GM12878 (cell line): ENCODE data around the gene PRRT4. TPM values are rescaled to one million over a fixed set of nuclear protein-coding genes. Genes with fewer than 3 reads are reported as not detected.

Experiments
- ATAC-seq: fragments of 200-7000 bp; cut with Tn5 transposase; 3 replicates; pipeline ENCODE4 v1.9.1; 2020; ENCODE audit warnings: mild to moderate bottlenecking, moderate library complexity
- BruUV-seq: library from RNA; stranded (reverse); fragments of 400-500 nt; replicated peaks from 2 replicates; lab custom pipeline; 2021; lab: Mats Ljungman, UMichigan
- CTCF ChIA-PET: fragments of 300-600 bp; sonication (Branson Sonifier 250); formaldehyde crosslinking; extraction: SDS; loops from one replicate; lab custom pipeline; 2021; ENCODE audit warnings: inconsistent platforms; lab: Yijun Ruan, JAX
- POLR2A ChIA-PET: fragments of 350-600 bp; formaldehyde crosslinking; extraction: SDS; loops from one replicate; lab custom pipeline; 2021; ENCODE audit warnings: inconsistent platforms; lab: Charles Lee
- RAD21 ChIA-PET: fragments of 300-600 bp; sonication (Branson Sonifier 250); formaldehyde crosslinking; loops from one replicate; lab custom pipeline; 2023; ENCODE audit warnings: antibody characterized with exemption; ENCODE audit not compliant: unreplicated experiment; lab: Charles Lee
- SMC1A ChIA-PET: fragments of 300-600 bp; sonication (Branson Sonifier 250); formaldehyde crosslinking; loops from one replicate; lab custom pipeline; 2023; ENCODE audit not compliant: unreplicated experiment, uncharacterized antibody; lab: Charles Lee
- DNase-seq: peaks from one replicate; pipeline ENCODE4 v3.0.0-alpha.2; 2011; ENCODE audit warnings: low read depth, low spot score
- FAIRE-seq: peaks from 3 replicates; lab custom pipeline; 2011; peaks lifted over from hg19 to GRCh38; lab: Jason Lieb, UNC
- H2AFZ ChIP-seq: 2 replicates; pipeline ENCODE4 v1.6.0; 2011; ENCODE audit warnings: low read depth, low read length, control low read depth; ENCODE audit not compliant: control insufficient read depth
- H3K27ac ChIP-seq: 2 replicates; pipeline ENCODE4 v1.5.1; 2011; ENCODE audit warnings: control low read depth; ENCODE audit not compliant: control insufficient read depth, insufficient read depth
- H3K27me3 ChIP-seq, 2 experiments: replicated peaks in 1 of 2; 2 replicates each; pipeline versions ENCODE4 v1.6.0 to v1.6.1; 2011; ENCODE audit warnings: low read length in 1 of 2; ENCODE audit not compliant: control insufficient read depth in 2 of 2, insufficient read depth in 2 of 2
- H3K36me3 ChIP-seq, 2 experiments: 2 replicates each; pipeline ENCODE4 v1.5.1; 2011; ENCODE audit warnings: low read length in 1 of 2; ENCODE audit not compliant: control insufficient read depth in 2 of 2, insufficient read depth in 2 of 2
- H3K4me1 ChIP-seq: 2 replicates; pipeline ENCODE4 v1.6.1; 2011; ENCODE audit warnings: mild to moderate bottlenecking, low read length, moderate library complexity, mixed read lengths; ENCODE audit not compliant: control insufficient read depth, insufficient read depth
- H3K4me2 ChIP-seq: 2 replicates; pipeline ENCODE4 v1.6.0; 2011; ENCODE audit warnings: control low read depth; ENCODE audit not compliant: control insufficient read depth, insufficient read depth
- H3K4me3 ChIP-seq: fragments of 200-600 bp; sonication (generic); 2 replicates; pipeline ENCODE4 v1.5.1; 2016
- H3K79me2 ChIP-seq: 2 replicates; pipeline ENCODE4 v1.6.0; 2011; ENCODE audit warnings: low read length; ENCODE audit not compliant: control insufficient read depth, insufficient read depth
- H3K9ac ChIP-seq: 2 replicates; pipeline ENCODE4 v1.8.0; 2011; ENCODE audit warnings: low read length, control low read depth, mixed read lengths; ENCODE audit not compliant: control insufficient read depth, insufficient read depth
- H3K9me3 ChIP-seq: replicated peaks from 3 replicates; pipeline ENCODE4 v1.5.1; 2011; ENCODE audit warnings: mild to moderate bottlenecking, low read length; ENCODE audit not compliant: control insufficient read depth, insufficient read depth
- H4K20me1 ChIP-seq: 2 replicates; pipeline ENCODE4 v1.6.0; 2011; ENCODE audit not compliant: control insufficient read depth, insufficient read depth
- BHLHE40 ChIP-seq, 2 experiments: fragments of 450-650 bp in 1 of 2; IDR thresholded peaks; 2 replicates each; pipeline ENCODE4 v1.6.1; 2011 to 2017; ENCODE audit warnings: low read depth in 2 of 2, borderline replicate concordance in 1 of 2, improper control_type of control experiment in 1 of 2, low read length in 1 of 2, mild to moderate bottlenecking in 1 of 2
- E2F4 ChIP-seq: IDR thresholded peaks from 2 replicates; pipeline ENCODE4 v1.6.1; 2012; ENCODE audit warnings: low read depth, low read length, improper control_type of control experiment
- E4F1 ChIP-seq: fragments of 450-650 bp; IDR thresholded peaks from 2 replicates; pipeline ENCODE4 v1.6.1; 2018; ENCODE audit warnings: borderline replicate concordance, mild to moderate bottlenecking; ENCODE audit not compliant: partially characterized antibody
- FOXM1 ChIP-seq: IDR thresholded peaks from 2 replicates; pipeline ENCODE4 v1.6.1; 2012; ENCODE audit warnings: low read depth, mild to moderate bottlenecking, inconsistent platforms, low read length, moderate library complexity
- HDAC2 ChIP-seq: fragments of 200-600 bp; sonication (generic); IDR thresholded peaks from 2 replicates; pipeline ENCODE4 v1.6.1; 2017
- HDGF ChIP-seq: fragments of 450-650 bp; IDR thresholded peaks from 2 replicates; pipeline ENCODE4 v1.6.1; 2016; ENCODE audit warnings: antibody characterized with exemption
- NFXL1 ChIP-seq: fragments of 450-650 bp; IDR thresholded peaks from 2 replicates; pipeline ENCODE4 v1.6.1; 2017; ENCODE audit warnings: antibody characterized with exemption, mild to moderate bottlenecking, borderline replicate concordance
- NR2C2 ChIP-seq: IDR thresholded peaks from 2 replicates; pipeline ENCODE4 v1.6.1; 2011; ENCODE audit warnings: borderline replicate concordance, low read depth; ENCODE audit not compliant: control insufficient read depth, insufficient read length
- POU2F2 ChIP-seq: IDR thresholded peaks from 3 replicates; pipeline ENCODE4 v1.6.1; 2011; ENCODE audit warnings: low read depth, mild to moderate bottlenecking, low read length, borderline replicate concordance
- RELA ChIP-seq: fragments of 450-650 bp; IDR thresholded peaks from 2 replicates; pipeline ENCODE4 v1.8.0; 2014; ENCODE audit warnings: borderline replicate concordance; ENCODE audit not compliant: partially characterized antibody
- RFX5 ChIP-seq: IDR thresholded peaks from 2 replicates; pipeline ENCODE4 v1.6.1; 2011; ENCODE audit warnings: low read depth, low read length, improper control_type of control experiment
- ZNF217 ChIP-seq: fragments of 450-650 bp; IDR thresholded peaks from 2 replicates; pipeline ENCODE4 v1.6.1; 2017; ENCODE audit warnings: antibody characterized with exemption, mild to moderate bottlenecking
- WGBS: methylation state at CpG from one replicate; pipeline ENCODE4 v1.1.6; 2016; ENCODE audit warnings: low lambda C conversion rate; ENCODE audit not compliant: insufficient replicate concordance, insufficient coverage; ENCODE audit errors: missing lambda C conversion rate; 5-methylcytosine and 5-hydroxymethylcytosine counted together
- in situ Hi-C: fragments of 300-500 bp; cut with MboI; formaldehyde crosslinking; loops from 9 replicates; pipeline ENCODE4 v1.14.3; 2018; ENCODE audit warnings: mixed read lengths
- intact Hi-C: fragments of 100-400 bp; cut with micrococcal nuclease; formaldehyde crosslinking; loops from one replicate; pipeline ENCODE4 v1.14.2; 2022; ENCODE audit not compliant: unreplicated experiment
- polyA plus RNA-seq, 11 experiments: library from polyadenylated mRNA; depleted of rRNA in 4 of 11; unstranded in 6 of 11; stranded (reverse) in 5 of 11; fragments of >200 nt; fragmentation: Nextera tagmentation in 4 of 11; fragmentation: Illumina TruSeq in 1 of 11; extraction: Ambion mirVana in 4 of 11; extraction: Trizol in 1 of 11; gene quantifications; 1 replicate in 1 of 11; 2 replicates in 10 of 11; pipeline versions ENCODE4 v1.2.1 to v1.2.3, GENCODE V29; 2011 to 2016; ENCODE audit warnings: inconsistent platforms in 2 of 11, missing spikeins in 2 of 11, low read depth in 1 of 11
- total RNA-seq, 4 experiments: library from RNA; depleted of rRNA in 3 of 4; stranded (reverse); fragments of >200 nt in 3 of 4; fragmentation: Illumina TruSeq in 1 of 4; extraction: Trizol in 1 of 4; gene quantifications; 2 replicates each; pipeline versions ENCODE4 v1.2.1 to v1.2.3, GENCODE V29; 2013 to 2021

The PRRT4 gene
- total and polyA plus RNA-seq, 10 of the 15 experiments (the other 5 are each of a cell fraction or from before 2014, with no cell fraction given), result not detected

GRCh38 chr7:128351296-128352152 is 10.0 kb downstream of the PRRT4 start:
- in situ Hi-C loops, result no loop called here
- Histone ChIP-seq H3K27me3 (peaks cover 0 to 10% of the 10 kb centered on the region in 2 experiments; a peak in 3 of 4 replicates), H3K36me3 (no peaks in the 10 kb centered on the region), H3K4me2 (no peak overlapping the region), H2AFZ (no peak overlapping the region), H3K4me1 (no peaks in the 10 kb centered on the region)
- RAD21 ChIA-PET, result no interaction called here
- intact Hi-C loops, result no loop called here
- no peak for DNase-seq
- FAIRE-seq, result no peak
- no peak for TF ChIP-seq NFXL1
- 0 out of 4 replicates have a peak, but pooled peaks of 1 of the 2 experiments have one; percentile 7 for TF ChIP-seq BHLHE40 (IDR thresholded peaks at IDR 0.05; ENCODE audit: borderline replicate concordance in 1 of 2, low read depth in 2 of 2, low read length in 1 of 2)
- TF ChIP-seq NR2C2, result no peak
- TF ChIP-seq, all 136 proteins: peak for 1
- Histone ChIP-seq H3K27ac (no peak overlapping the region), H3K4me3 (no peak overlapping the region), H3K79me2 (no peaks in the 10 kb centered on the region), H4K20me1 (no peaks in the 10 kb centered on the region), H3K9ac (no peak overlapping the region), H3K9me3 (no peaks in the 10 kb centered on the region)
- BruUV-seq, result no TSS peak
- 39% methylated on average over 70 of the region's 97 CpGs for WGBS
- no peak; the same call in 2 of the 3 replicates for ATAC-seq
- CTCF ChIA-PET, result no interaction called here
- POLR2A ChIA-PET, result no interaction called here
- SMC1A ChIA-PET, result no interaction called here

DNA sequence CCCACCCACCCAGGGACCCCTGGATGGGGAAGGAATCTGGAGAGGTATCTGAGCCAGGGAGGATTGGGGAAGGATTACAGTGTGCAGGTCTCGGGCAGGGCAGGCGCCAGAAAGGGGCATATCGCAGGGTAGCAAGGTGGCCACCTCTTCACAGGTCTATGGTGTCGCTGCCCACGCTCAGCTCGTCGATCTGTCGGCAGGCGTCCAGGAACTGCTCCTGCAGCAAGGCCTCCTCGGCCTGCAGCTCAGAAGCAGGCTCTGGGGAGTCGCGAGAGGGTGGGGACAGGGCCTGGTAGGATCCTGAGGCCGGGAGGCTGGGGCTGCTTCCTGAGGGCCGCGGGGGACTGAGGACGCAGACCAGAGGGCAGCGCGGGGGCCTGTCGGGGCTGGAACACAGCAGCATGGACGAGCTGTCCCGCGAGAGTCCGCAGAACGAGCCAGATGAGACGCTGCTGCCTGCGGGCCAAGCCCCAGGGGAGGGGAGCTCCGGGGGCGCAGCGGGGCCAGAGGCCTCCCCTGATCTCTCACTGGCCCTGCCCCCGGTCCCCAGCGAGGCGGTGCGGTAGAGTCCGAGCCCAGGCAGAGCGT is 10.7 kb downstream of the PRRT4 start:
- 53% methylated on average over 24 of the region's 35 CpGs for WGBS
- H3K4me1 ChIP-seq, result no peaks in the 10 kb centered on the region
- CTCF ChIA-PET, result no interaction called here
- TF ChIP-seq ZNF217, result no peak
- TF ChIP-seq RFX5, result no peak
- no peak for TF ChIP-seq POU2F2
- TF ChIP-seq E4F1, result no peak
- no peak for TF ChIP-seq E2F4
- no peak for TF ChIP-seq HDGF
- no peak for TF ChIP-seq RELA
- TF ChIP-seq FOXM1, result no peak
- TF ChIP-seq HDAC2, result no peak

More for the DNA sequence above, 10.7 kb downstream of the PRRT4 start:
- Histone ChIP-seq H3K9me3 (no peaks in the 10 kb centered on the region), H3K79me2 (no peaks in the 10 kb centered on the region), H3K36me3 (no peaks in the 10 kb centered on the region), H4K20me1 (no peaks in the 10 kb centered on the region), H2AFZ (no peak overlapping the region), H3K4me3 (no peak overlapping the region), H3K27ac (no peak overlapping the region), H3K27me3 (peaks cover 0 to 10% of the 10 kb centered on the region in 2 experiments; a peak in 3 of 4 replicates), H3K9ac (no peak overlapping the region), H3K4me2 (no peak overlapping the region)
- SMC1A ChIA-PET, result no interaction called here
- FAIRE-seq (no peak), ATAC-seq (no peak), DNase-seq (no peak)
- RAD21 ChIA-PET, result no interaction called here
- POLR2A ChIA-PET, result no interaction called here
- no TSS peak for BruUV-seq
- in situ Hi-C loops, result no loop called here
- intact Hi-C loops, result no loop called here
